IMR-90 (cell line): Measurements from ENCODE around the gene PPP1R1C. TPM values are rescaled to one million over a fixed set of nuclear protein-coding genes. Genes with fewer than 3 reads are reported as not detected.

Experiments
- ATAC-seq: fragments of 200-7000 bp; cut with Tn5 transposase; 2 replicates; pipeline ENCODE4 v1.9.1; 2020; ENCODE audit warnings: low read depth, mild to moderate bottlenecking, moderate library complexity
- BruUV-seq: library from RNA; stranded (reverse); fragments of 400-500 nt; replicated peaks from 2 replicates; lab custom pipeline; 2021; lab: Mats Ljungman, UMichigan
- CTCF ChIA-PET: fragments of 300-600 bp; formaldehyde crosslinking; extraction: SDS; loops from one replicate; lab custom pipeline; 2021; ENCODE audit warnings: antibody characterized with exemption; lab: Yijun Ruan, JAX
- POLR2A ChIA-PET: fragments of 300-600 bp; sonication (Branson Sonifier 250); formaldehyde crosslinking; loops from one replicate; lab custom pipeline; 2022; ENCODE audit warnings: antibody characterized with exemption; ENCODE audit not compliant: unreplicated experiment; lab: Charles Lee
- DNase-seq: peaks from one replicate; pipeline ENCODE4 v3.0.0; 2013
- H2AFZ ChIP-seq: replicated peaks from 2 replicates; pipeline ENCODE3; 2013; ENCODE audit warnings: low read length, mild to moderate bottlenecking; ENCODE audit not compliant: poor library complexity
- H2AK5ac ChIP-seq: 2 replicates; pipeline ENCODE4 v1.6.1; 2013; ENCODE audit warnings: low read depth, low read length, inconsistent platforms
- H2AK9ac ChIP-seq: replicated peaks from 2 replicates; pipeline ENCODE3; 2013; ENCODE audit warnings: mild to moderate bottlenecking, low read depth, low read length, moderate library complexity; ENCODE audit not compliant: poor library complexity
- H2BK120ac ChIP-seq: 2 replicates; pipeline ENCODE4 v1.6.1; 2013; ENCODE audit warnings: low read depth, low read length, inconsistent platforms
- H2BK15ac ChIP-seq: 3 replicates; pipeline ENCODE4 v1.6.1; 2013; ENCODE audit warnings: low read depth, low read length, inconsistent platforms
- H2BK20ac ChIP-seq: 2 replicates; pipeline ENCODE4 v1.6.1; 2013; ENCODE audit warnings: low read depth, mild to moderate bottlenecking, inconsistent platforms, low read length, moderate library complexity
- H2BK5ac ChIP-seq: 2 replicates; pipeline ENCODE4 v1.6.1; 2013; ENCODE audit warnings: mild to moderate bottlenecking, low read depth, low read length, inconsistent platforms; ENCODE audit not compliant: poor library complexity, severe bottlenecking
- H3K14ac ChIP-seq: replicated peaks from 2 replicates; pipeline ENCODE4 v1.6.1; 2013; ENCODE audit warnings: low read depth, low read length, inconsistent platforms
- H3K18ac ChIP-seq: 2 replicates; pipeline ENCODE4 v1.6.1; 2013; ENCODE audit warnings: low read depth, low read length, control low read depth
- H3K23ac ChIP-seq: 2 replicates; pipeline ENCODE4 v1.6.1; 2013; ENCODE audit warnings: low read depth, low read length, inconsistent platforms
- H3K27ac ChIP-seq: 2 replicates; pipeline ENCODE4 v1.5.1; 2013; ENCODE audit warnings: mild to moderate bottlenecking, control low read depth, low read length; ENCODE audit not compliant: insufficient read depth
- H3K27me3 ChIP-seq: 2 replicates; pipeline ENCODE4 v1.6.1; 2013; ENCODE audit warnings: low read length; ENCODE audit not compliant: control insufficient read depth, insufficient read depth
- H3K36me3 ChIP-seq: 2 replicates; pipeline ENCODE4 v1.6.1; 2013; ENCODE audit warnings: low read length, mixed read lengths; ENCODE audit not compliant: control insufficient read depth, insufficient read depth
- H3K4ac ChIP-seq: 2 replicates; pipeline ENCODE4 v1.6.1; 2013; ENCODE audit warnings: low read depth, low read length, inconsistent platforms
- H3K4me1 ChIP-seq: 2 replicates; pipeline ENCODE4 v1.6.1; 2013; ENCODE audit warnings: low read length, mixed read lengths; ENCODE audit not compliant: control insufficient read depth, insufficient read depth
- H3K4me2 ChIP-seq: 2 replicates; pipeline ENCODE4 v1.6.1; 2013; ENCODE audit warnings: low read depth, mild to moderate bottlenecking, control low read depth, low read length, moderate library complexity
- H3K4me3 ChIP-seq: 2 replicates; pipeline ENCODE4 v1.5.1; 2013; ENCODE audit warnings: low read depth, mild to moderate bottlenecking, control low read depth, low read length, moderate library complexity; ENCODE audit not compliant: insufficient read depth
- H3K56ac ChIP-seq: 2 replicates; pipeline ENCODE4 v1.6.1; 2013; ENCODE audit warnings: low read length, inconsistent platforms; ENCODE audit not compliant: insufficient read depth; ENCODE audit errors: extremely low read depth
- H3K79me1 ChIP-seq, 2 experiments: 2 replicates each; pipeline ENCODE4 v1.6.1; 2013; ENCODE audit warnings: low read length in 2 of 2, inconsistent platforms in 1 of 2, low read depth in 1 of 2
- H3K9ac ChIP-seq: 2 replicates; pipeline ENCODE4 v1.6.1; 2013; ENCODE audit warnings: low read depth, low read length, control low read depth
- H3K9me1 ChIP-seq: 2 replicates; pipeline ENCODE4 v1.6.1; 2013; ENCODE audit warnings: low read length, inconsistent platforms; ENCODE audit not compliant: insufficient read depth
- H3K9me3 ChIP-seq: 2 replicates; pipeline ENCODE4 v1.6.1; 2013; ENCODE audit warnings: low read length; ENCODE audit not compliant: control insufficient read depth, insufficient read depth
- H4K20me1 ChIP-seq: 2 replicates; pipeline ENCODE4 v1.6.1; 2013; ENCODE audit warnings: low read length, inconsistent platforms; ENCODE audit not compliant: insufficient read depth
- H4K5ac ChIP-seq: 2 replicates; pipeline ENCODE4 v1.6.1; 2013; ENCODE audit warnings: mild to moderate bottlenecking, low read depth, low read length, control low read depth
- H4K8ac ChIP-seq, 2 experiments: 2 replicates each; pipeline ENCODE4 v1.6.1; 2013; ENCODE audit warnings: low read depth in 2 of 2, low read length in 2 of 2, control low read depth in 1 of 2, inconsistent platforms in 1 of 2
- H4K91ac ChIP-seq: 2 replicates; pipeline ENCODE4 v1.6.1; 2013; ENCODE audit warnings: low read depth, low read length, inconsistent platforms; ENCODE audit not compliant: insufficient read depth
- BHLHE40 ChIP-seq: fragments of 150-350 bp; IDR thresholded peaks from 2 replicates; pipeline ENCODE4 v1.6.1; 2016; ENCODE audit warnings: mild to moderate bottlenecking, low read depth, low read length
- CHD1 ChIP-seq: IDR thresholded peaks from 2 replicates; pipeline ENCODE4 v1.6.1; 2012; ENCODE audit warnings: low read depth, low read length, improper control_type of control experiment
- FOS ChIP-seq: fragments of 150-350 bp; IDR thresholded peaks from 2 replicates; pipeline ENCODE4 v1.6.1; 2016; ENCODE audit warnings: low read depth, low read length
- MAFK ChIP-seq: IDR thresholded peaks from 2 replicates; pipeline ENCODE4 v1.6.1; 2012; ENCODE audit warnings: low read depth, low read length, improper control_type of control experiment
- MAZ ChIP-seq: IDR thresholded peaks from 2 replicates; pipeline ENCODE4 v1.6.1; 2012; ENCODE audit warnings: low read depth, mild to moderate bottlenecking, low read length, improper control_type of control experiment, moderate library complexity, borderline replicate concordance
- MXI1 ChIP-seq: IDR thresholded peaks from 2 replicates; pipeline ENCODE4 v1.6.1; 2012; ENCODE audit warnings: low read depth, mild to moderate bottlenecking, low read length, moderate library complexity, borderline replicate concordance
- POLR2A ChIP-seq: IDR thresholded peaks from 2 replicates; pipeline ENCODE4 v1.6.1; 2012; ENCODE audit warnings: mild to moderate bottlenecking, low read depth, low read length
- RAD21 ChIP-seq: IDR thresholded peaks from 2 replicates; pipeline ENCODE4 v1.6.1; 2012; ENCODE audit warnings: low read length, improper control_type of control experiment
- RCOR1 ChIP-seq: IDR thresholded peaks from 2 replicates; pipeline ENCODE4 v1.6.1; 2012; ENCODE audit warnings: mild to moderate bottlenecking, low read length, improper control_type of control experiment; ENCODE audit not compliant: insufficient replicate concordance
- RFX5 ChIP-seq: IDR thresholded peaks from 2 replicates; pipeline ENCODE4 v1.8.0; 2012; ENCODE audit warnings: low read depth, mild to moderate bottlenecking, low read length, moderate library complexity
- WGBS, 2 experiments: methylation state at CpG; one replicate each; pipeline versions ENCODE4 v1.1.5 to v1.1.7; 2013; ENCODE audit warnings: missing lambda C conversion rate in 2 of 2; ENCODE audit not compliant: insufficient read length in 1 of 2; ENCODE audit errors: extremely low coverage in 2 of 2; 5-methylcytosine and 5-hydroxymethylcytosine counted together
- dilution Hi-C: fragments of 300-500 bp; cut with HindIII; formaldehyde crosslinking; loops from one replicate; pipeline ENCODE4 v1.14.3; 2018; ENCODE audit warnings: low sequenced_read_pairs; ENCODE audit not compliant: unreplicated experiment
- in situ Hi-C: fragments of 300-500 bp; cut with MboI; formaldehyde crosslinking; loops from 3 replicates; pipeline ENCODE4 v1.14.3; 2019; ENCODE audit warnings: low sequenced_read_pairs, inconsistent platforms, mixed read lengths
- intact Hi-C: fragments of 100-400 bp; cut with micrococcal nuclease; formaldehyde crosslinking; loops from 2 replicates; pipeline ENCODE4 v1.10.0; 2022
- polyA plus RNA-seq, 3 experiments: library from polyadenylated mRNA; depleted of rRNA; stranded (reverse); fragments of >200 nt; gene quantifications; 2 replicates each; pipeline ENCODE4 v1.2.3, GENCODE V29; 2012; ENCODE audit warnings: low replicate concordance in 1 of 3
- total RNA-seq: library from RNA; depleted of rRNA; stranded (reverse); fragments of >200 nt; gene quantifications from 2 replicates; pipeline ENCODE4 v1.2.3, GENCODE V29; 2012
- TF ChIP-seq, protein P1 (sequence below): fragments of 150-350 bp; IDR thresholded peaks from 2 replicates; pipeline ENCODE4 v1.6.1; 2016; ENCODE audit warnings: low read depth, mild to moderate bottlenecking, low read length, moderate library complexity, borderline replicate concordance

PPP1R1C gene
- total and polyA plus RNA-seq, 2 of the 4 experiments (the other 2 are of a cell fraction) = 0.10 to 0.36 TPM

DNA sequence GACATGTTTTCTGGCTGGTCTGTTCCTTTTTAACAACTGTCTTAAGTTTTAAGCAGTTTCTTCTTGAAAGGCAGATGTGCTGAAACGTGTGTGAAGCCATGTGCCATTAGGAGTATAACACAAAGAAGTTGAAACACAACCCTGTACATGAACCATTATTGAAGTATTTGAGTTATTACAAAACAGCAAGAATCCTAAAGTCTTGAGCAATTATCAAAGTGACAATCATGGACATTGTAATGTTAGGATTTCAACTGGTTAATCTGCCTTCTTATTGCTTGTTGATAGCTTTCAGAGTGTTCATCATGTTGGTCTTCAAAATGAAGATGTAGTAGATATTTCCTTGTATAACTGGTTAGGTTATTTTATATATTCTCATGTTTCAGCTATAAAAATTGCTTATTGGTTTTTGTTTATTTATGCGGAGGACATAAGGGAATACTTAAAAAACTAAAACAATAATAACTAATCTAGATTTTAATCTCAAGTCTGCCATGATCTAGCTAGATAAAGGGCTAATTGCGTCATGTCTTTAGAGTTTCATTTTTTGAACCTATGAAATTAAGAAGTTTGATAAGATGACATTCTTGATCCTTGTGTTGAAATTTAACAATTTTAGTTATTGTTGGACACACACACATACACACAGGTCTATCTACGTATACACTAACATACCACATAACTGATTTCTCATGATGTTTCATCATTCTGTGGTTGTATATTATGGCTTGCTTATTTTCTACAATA lies 21.1 kb downstream of the PPP1R1C start:
- ChIA-PET POLR2A (no interaction called here), CTCF (no interaction called here)
- dilution Hi-C loops = no loop called here
- Histone ChIP-seq H4K5ac (no peak overlapping the region), H3K4me2 (no peak overlapping the region), H3K9me3 (no peaks in the 10 kb centered on the region), H2BK5ac (no peak overlapping the region), H3K27ac (no peak overlapping the region), H3K4ac (no peak overlapping the region), H3K36me3 (no peaks in the 10 kb centered on the region), H4K20me1 (no peaks in the 10 kb centered on the region), H3K4me1 (no peaks in the 10 kb centered on the region), H3K79me1 (no peaks in the 10 kb centered on the region), H3K14ac (no peak overlapping the region), H3K27me3 (no peaks in the 10 kb centered on the region), H2BK120ac (no peak overlapping the region), H2AFZ (no peak overlapping the region), H2BK20ac (no peak overlapping the region), H3K23ac (no peak overlapping the region), H2AK9ac (no peak overlapping the region), H3K56ac (no peak overlapping the region), H3K9me1 (no peaks in the 10 kb centered on the region), H3K9ac (no peak overlapping the region), H2BK15ac (no peak overlapping the region), H3K4me3 (no peak overlapping the region), H4K91ac (no peak overlapping the region), H3K18ac (no peak overlapping the region), H4K8ac (no peak overlapping the region), H2AK5ac (no peak overlapping the region)
- intact Hi-C loops = no loop called here
- no peak for TF ChIP-seq CHD1
- no peak for TF ChIP-seq RAD21
- TF ChIP-seq POLR2A = no peak
- TF ChIP-seq RCOR1 = no peak
- no peak for TF ChIP-seq MAFK
- TF ChIP-seq, protein P1, sequence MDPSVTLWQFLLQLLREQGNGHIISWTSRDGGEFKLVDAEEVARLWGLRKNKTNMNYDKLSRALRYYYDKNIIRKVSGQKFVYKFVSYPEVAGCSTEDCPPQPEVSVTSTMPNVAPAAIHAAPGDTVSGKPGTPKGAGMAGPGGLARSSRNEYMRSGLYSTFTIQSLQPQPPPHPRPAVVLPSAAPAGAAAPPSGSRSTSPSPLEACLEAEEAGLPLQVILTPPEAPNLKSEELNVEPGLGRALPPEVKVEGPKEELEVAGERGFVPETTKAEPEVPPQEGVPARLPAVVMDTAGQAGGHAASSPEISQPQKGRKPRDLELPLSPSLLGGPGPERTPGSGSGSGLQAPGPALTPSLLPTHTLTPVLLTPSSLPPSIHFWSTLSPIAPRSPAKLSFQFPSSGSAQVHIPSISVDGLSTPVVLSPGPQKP = no peak
- TF ChIP-seq MAZ = no peak
- no peak for TF ChIP-seq BHLHE40
- TF ChIP-seq MXI1 = no peak
- no peak for TF ChIP-seq RFX5
- no peak for TF ChIP-seq FOS
- in situ Hi-C loops = no loop called here
- WGBS, 2 experiments = no CpG with 5 or more reads among the region's 4 CpGs
- DNase-seq (no peak), ATAC-seq (no peak)
- BruUV-seq = no TSS peak
